OCI-LY3 (cell line): ENCODE data around the gene DYNC1H1.

Source experiments
- H2AFZ ChIP-seq: fragments of 200-600, 300-600 bp; shearing (Covaris generic); 2 replicates; pipeline ENCODE4 v1.6.0; 2014; ENCODE audit warnings: antibody characterized with exemption, low read depth, low read length
- H3K27ac ChIP-seq: fragments of 200-600, 300-600 bp; sonication (generic); 2 replicates; pipeline ENCODE4 v1.5.1; 2014; ENCODE audit warnings: mild to moderate bottlenecking, low read length, moderate library complexity, mixed read lengths
- H3K27me3 ChIP-seq: fragments of 200-600, 300-600 bp; sonication (generic); 2 replicates; pipeline ENCODE4 v1.6.1; 2014; ENCODE audit warnings: low read depth, low read length, mixed read lengths
- H3K36me3 ChIP-seq: fragments of 200-600, 300-600 bp; sonication (generic); replicated peaks from 2 replicates; pipeline ENCODE3; 2014; ENCODE audit warnings: low read depth, low read length, mixed read lengths
- H3K4me1 ChIP-seq: fragments of 300-600, 200-600 bp; sonication (generic); 2 replicates; pipeline ENCODE4 v1.6.1; 2014; ENCODE audit warnings: low read length, mixed read lengths
- H3K4me2 ChIP-seq: fragments of 200-600, 300-600 bp; sonication (generic); 2 replicates; pipeline ENCODE4 v1.6.1; 2014; ENCODE audit warnings: low read length, mixed read lengths
- H3K4me3 ChIP-seq: fragments of 300-600, 200-600 bp; sonication (generic); 2 replicates; pipeline ENCODE4 v1.5.1; 2014; ENCODE audit warnings: antibody characterized with exemption, mild to moderate bottlenecking, low read length, moderate library complexity
- H3K79me2 ChIP-seq: fragments of 300-600, 200-600 bp; shearing (Covaris generic); 2 replicates; pipeline ENCODE4 v1.6.1; 2014; ENCODE audit warnings: mild to moderate bottlenecking, low read length, mixed read lengths
- H3K9ac ChIP-seq: fragments of 300-600, 200-600 bp; shearing (Covaris generic); 2 replicates; pipeline ENCODE4 v1.6.0; 2014; ENCODE audit warnings: mild to moderate bottlenecking, low read length, moderate library complexity
- H3K9me3 ChIP-seq: fragments of 200-600, 300-600 bp; shearing (Covaris generic); 2 replicates; pipeline ENCODE4 v1.6.1; 2014; ENCODE audit warnings: low read length, mixed read lengths; ENCODE audit not compliant: insufficient read depth
- H4K20me1 ChIP-seq: fragments of 200-600, 300-600 bp; sonication (generic); 2 replicates; pipeline ENCODE4 v1.6.1; 2016; ENCODE audit warnings: low read length, mixed read lengths; ENCODE audit not compliant: insufficient read depth
- EZH2phosphoT487 ChIP-seq: fragments of 200-600 bp; shearing (Covaris generic); IDR thresholded peaks from 2 replicates; pipeline ENCODE4 v1.6.1; 2018; ENCODE audit warnings: antibody characterized with exemption, mixed run types, low read depth
- TF ChIP-seq, protein P1 (sequence below): fragments of 200-600, 300-600 bp; sonication (generic); IDR thresholded peaks from 2 replicates; pipeline ENCODE4 v1.5.1; 2014; ENCODE audit warnings: antibody characterized with exemption, low read length, low read depth

DYNC1H1 gene

DNA sequence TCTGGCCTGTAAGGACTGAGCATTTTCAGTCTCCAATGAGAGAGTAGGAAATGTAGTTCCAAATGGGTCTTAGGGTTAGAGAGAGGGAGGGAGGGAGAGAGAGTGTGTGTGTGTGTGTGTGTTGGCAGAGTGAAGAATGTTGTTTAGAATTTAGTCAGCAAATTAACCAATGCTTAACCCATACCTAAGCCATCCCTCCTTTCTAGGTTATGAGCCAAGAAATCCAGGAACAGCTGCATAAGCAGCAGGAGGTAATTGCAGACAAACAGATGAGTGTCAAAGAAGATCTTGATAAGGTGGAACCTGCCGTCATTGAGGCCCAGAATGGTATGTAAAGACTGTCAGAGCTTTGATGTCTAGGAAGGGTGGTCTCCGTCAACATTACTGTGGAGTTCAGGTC lies 65.6 kb downstream of the DYNC1H1 start:
- TF ChIP-seq, protein P1, sequence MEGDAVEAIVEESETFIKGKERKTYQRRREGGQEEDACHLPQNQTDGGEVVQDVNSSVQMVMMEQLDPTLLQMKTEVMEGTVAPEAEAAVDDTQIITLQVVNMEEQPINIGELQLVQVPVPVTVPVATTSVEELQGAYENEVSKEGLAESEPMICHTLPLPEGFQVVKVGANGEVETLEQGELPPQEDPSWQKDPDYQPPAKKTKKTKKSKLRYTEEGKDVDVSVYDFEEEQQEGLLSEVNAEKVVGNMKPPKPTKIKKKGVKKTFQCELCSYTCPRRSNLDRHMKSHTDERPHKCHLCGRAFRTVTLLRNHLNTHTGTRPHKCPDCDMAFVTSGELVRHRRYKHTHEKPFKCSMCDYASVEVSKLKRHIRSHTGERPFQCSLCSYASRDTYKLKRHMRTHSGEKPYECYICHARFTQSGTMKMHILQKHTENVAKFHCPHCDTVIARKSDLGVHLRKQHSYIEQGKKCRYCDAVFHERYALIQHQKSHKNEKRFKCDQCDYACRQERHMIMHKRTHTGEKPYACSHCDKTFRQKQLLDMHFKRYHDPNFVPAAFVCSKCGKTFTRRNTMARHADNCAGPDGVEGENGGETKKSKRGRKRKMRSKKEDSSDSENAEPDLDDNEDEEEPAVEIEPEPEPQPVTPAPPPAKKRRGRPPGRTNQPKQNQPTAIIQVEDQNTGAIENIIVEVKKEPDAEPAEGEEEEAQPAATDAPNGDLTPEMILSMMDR: no peak
- no peak for TF ChIP-seq EZH2phosphoT487
- H2AFZ ChIP-seq: no peak overlapping the region
- H3K9ac ChIP-seq: no peak overlapping the region
- H3K4me3 ChIP-seq: no peak overlapping the region
- no peaks in the 10 kb centered on the region for H4K20me1 ChIP-seq
- H3K4me2 ChIP-seq: no peak overlapping the region
- H3K27me3 ChIP-seq: no peaks in the 10 kb centered on the region
- no peaks in the 10 kb centered on the region for H3K4me1 ChIP-seq
- H3K27ac ChIP-seq: no peak overlapping the region
- H3K36me3 ChIP-seq: peaks cover 62% of the 10 kb centered on the region
- H3K79me2 ChIP-seq: no peaks in the 10 kb centered on the region
- no peaks in the 10 kb centered on the region for H3K9me3 ChIP-seq

DNA sequence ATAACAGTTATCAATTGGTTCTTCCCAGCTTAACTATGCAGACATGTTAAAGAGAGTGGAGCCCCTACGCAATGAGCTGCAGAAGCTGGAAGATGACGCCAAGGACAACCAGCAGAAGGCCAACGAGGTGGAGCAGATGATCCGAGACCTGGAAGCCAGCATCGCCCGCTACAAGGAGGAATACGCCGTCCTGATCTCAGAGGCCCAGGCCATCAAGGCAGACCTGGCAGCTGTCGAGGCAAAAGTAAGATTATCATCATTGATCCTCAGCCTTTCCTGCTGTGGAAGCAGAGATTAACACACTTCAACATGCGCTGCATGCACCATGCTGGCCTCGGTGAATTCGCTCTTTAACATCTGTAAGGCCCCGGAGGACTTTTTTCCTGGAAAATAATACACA lies 68.9 kb downstream of the DYNC1H1 start:
- 0 out of 2 replicates have a peak, but pooled peaks cover 3% of the 10 kb centered on the region for H4K20me1 ChIP-seq
- TF ChIP-seq, protein P1: no peak
- TF ChIP-seq EZH2phosphoT487: no peak
- H3K9me3 ChIP-seq: no peaks in the 10 kb centered on the region
- H3K27ac ChIP-seq: no peak overlapping the region
- H3K9ac ChIP-seq: no peak overlapping the region
- H3K36me3 ChIP-seq: peaks cover 62% of the 10 kb centered on the region
- no peaks in the 10 kb centered on the region for H3K79me2 ChIP-seq
- H3K4me3 ChIP-seq: no peak overlapping the region
- H3K27me3 ChIP-seq: no peaks in the 10 kb centered on the region
- no peaks in the 10 kb centered on the region for H3K4me1 ChIP-seq
- no peak overlapping the region for H3K4me2 ChIP-seq
- no peak overlapping the region for H2AFZ ChIP-seq

DNA sequence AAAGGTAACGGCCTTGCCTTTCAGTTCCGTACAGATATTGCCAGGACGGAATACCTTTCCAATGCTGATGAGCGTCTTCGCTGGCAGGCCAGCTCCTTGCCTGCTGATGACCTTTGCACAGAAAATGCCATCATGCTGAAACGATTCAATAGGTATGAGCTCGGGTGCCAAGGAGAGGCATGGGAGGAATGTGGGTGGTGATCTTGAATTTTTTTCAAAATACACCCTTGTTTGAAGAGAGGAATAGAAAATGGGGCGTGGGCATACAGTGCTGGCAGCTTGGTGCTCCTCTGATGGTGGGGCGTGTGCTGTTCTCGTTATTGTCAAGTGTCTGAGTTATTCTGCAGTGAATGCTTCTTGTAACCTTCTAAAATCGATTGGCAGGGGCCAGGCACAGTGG lies 69.9 kb downstream of the DYNC1H1 start:
- no peak overlapping the region for H3K9ac ChIP-seq
- peaks cover 68% of the 10 kb centered on the region for H3K36me3 ChIP-seq
- no peak overlapping the region for H3K27ac ChIP-seq
- H3K4me3 ChIP-seq: no peak overlapping the region
- no peaks in the 10 kb centered on the region for H3K4me1 ChIP-seq
- no peaks in the 10 kb centered on the region for H3K27me3 ChIP-seq
- no peak overlapping the region for H2AFZ ChIP-seq
- H3K79me2 ChIP-seq: no peaks in the 10 kb centered on the region
- TF ChIP-seq, protein P1: no peak
- 0 out of 2 replicates have a peak, but pooled peaks cover 3% of the 10 kb centered on the region for H4K20me1 ChIP-seq
- no peaks in the 10 kb centered on the region for H3K9me3 ChIP-seq
- no peak overlapping the region for H3K4me2 ChIP-seq

DNA sequence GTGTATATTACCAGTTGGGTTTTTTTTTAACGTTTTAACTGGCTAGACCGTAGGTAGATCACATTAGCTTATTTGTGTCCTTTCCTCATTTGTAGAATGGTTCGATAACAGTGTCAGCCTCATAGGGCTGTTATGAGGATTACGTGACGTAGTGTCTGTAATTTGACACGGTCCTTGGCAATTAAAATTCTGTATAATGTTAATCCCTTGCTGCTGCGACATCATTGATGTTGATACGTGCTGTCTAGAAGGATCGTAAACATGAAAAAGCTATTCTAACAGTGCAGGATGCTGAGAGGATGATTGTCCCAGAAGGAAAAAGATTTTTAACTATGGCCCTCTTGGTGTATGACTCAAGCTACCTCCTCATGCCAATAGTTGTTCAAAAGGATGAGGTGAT lies 71.5 kb downstream of the DYNC1H1 start:
- TF ChIP-seq, protein P1: no peak
- no peak for TF ChIP-seq EZH2phosphoT487
- no peak overlapping the region for H3K4me2 ChIP-seq
- H3K79me2 ChIP-seq: no peaks in the 10 kb centered on the region
- no peaks in the 10 kb centered on the region for H3K9me3 ChIP-seq
- no peak overlapping the region for H3K27ac ChIP-seq
- H3K36me3 ChIP-seq: peaks cover 69% of the 10 kb centered on the region
- H3K4me1 ChIP-seq: no peaks in the 10 kb centered on the region
- H3K27me3 ChIP-seq: no peaks in the 10 kb centered on the region
- H4K20me1 ChIP-seq: 0 out of 2 replicates have a peak, but pooled peaks cover 3% of the 10 kb centered on the region
- no peak overlapping the region for H2AFZ ChIP-seq
- no peak overlapping the region for H3K4me3 ChIP-seq
- no peak overlapping the region for H3K9ac ChIP-seq
